Neuron (in vitro differentiated cells): ENCODE results near the gene SPPL2B.

Experiments
- H2AFZ ChIP-seq: one replicate; pipeline ENCODE4 v1.6.1; 2013; ENCODE audit warnings: low read depth, mild to moderate bottlenecking, inconsistent platforms, low read length, moderate library complexity
- H3K27me3 ChIP-seq: one replicate; pipeline ENCODE4 v1.6.1; 2013; ENCODE audit warnings: low read length; ENCODE audit not compliant: insufficient read depth
- H3K36me3 ChIP-seq: one replicate; pipeline ENCODE4 v1.6.1; 2013; ENCODE audit warnings: low read length; ENCODE audit not compliant: insufficient read depth
- H3K4me1 ChIP-seq: one replicate; pipeline ENCODE4 v1.6.1; 2013; ENCODE audit warnings: low read length; ENCODE audit not compliant: insufficient read depth
- H3K4me3 ChIP-seq: 2 replicates; pipeline ENCODE4 v1.5.1; 2013; ENCODE audit warnings: mild to moderate bottlenecking, low read length, moderate library complexity
- H3K9me3 ChIP-seq: one replicate; pipeline ENCODE4 v1.6.1; 2013; ENCODE audit warnings: low read length

SPPL2B gene

DNA sequence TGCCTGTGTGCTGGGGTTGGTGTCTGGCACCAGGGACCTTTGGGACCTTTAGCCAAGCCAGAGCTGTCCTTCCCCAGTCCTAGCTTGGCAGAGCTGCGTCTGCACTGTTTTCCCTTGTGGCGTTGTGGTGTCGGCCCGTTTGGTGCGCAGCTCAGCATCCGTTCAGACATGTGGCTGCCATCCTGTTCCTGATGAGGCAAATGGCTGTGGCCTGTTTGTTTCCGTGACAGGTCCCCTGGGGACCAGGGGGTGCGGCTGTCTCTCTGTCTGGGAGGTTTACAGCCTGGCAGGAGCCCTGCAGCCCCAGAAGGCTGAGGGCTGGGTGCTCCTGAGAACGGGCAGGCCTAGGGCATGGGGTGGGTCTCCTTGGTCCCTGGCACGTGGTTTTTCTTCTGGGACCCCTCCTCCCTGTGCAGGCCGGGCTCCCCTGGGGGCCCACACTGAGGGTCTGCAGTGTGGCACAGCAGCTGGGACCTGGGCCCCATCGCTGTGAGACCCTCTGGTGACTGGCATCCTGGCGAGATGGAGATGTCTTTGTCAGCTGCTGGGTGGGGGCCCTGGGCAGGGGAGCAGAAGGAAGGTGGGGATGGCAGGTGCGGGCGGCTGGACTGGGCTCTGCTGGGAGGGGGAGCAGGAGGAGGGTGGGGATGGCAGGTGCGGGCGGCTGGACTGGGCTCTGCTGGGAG is 4.0 kb downstream of the SPPL2B start:
- H3K36me3 ChIP-seq = peaks cover 2% of the 10 kb centered on the region

DNA sequence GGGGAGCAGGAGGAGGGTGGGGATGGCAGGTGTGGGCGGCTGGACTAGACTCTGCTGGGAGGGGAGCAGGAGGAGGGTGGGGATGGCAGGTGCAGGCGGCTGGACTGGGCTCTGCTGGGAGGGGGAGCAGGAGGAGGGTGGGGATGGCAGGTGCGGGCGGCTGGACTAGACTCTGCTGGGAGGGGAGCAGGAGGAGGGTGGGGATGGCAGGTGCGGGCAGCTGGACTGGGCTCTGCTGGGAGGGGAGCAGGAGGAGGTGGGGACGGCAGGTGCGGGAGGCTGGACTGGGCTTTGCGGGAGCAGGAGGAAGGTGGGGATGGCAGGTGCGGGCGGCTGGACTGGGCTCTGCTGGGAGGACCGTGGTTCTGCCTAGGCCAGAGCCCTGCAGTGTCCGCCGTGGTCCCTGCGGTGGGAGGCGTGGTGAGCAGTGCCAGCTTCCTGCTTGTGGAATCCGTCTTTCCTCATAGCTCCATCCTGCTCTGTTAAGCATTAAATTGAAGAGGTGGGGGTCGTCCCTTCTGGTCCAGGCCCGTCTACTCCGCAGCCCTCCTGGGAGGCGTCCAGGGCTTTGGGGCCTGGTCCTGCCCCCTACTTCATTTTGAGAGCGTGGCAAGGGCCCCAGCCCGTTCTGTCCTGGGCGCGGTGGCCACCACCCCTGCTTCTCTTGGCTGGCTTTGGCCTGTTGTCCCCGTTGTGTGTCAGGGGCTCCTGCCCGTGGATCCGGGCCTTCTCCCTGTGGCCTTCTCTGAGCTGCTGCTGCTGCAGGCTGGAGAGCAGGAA is 4.7 kb downstream of the SPPL2B start:
- no peaks in the 10 kb centered on the region for H3K9me3 ChIP-seq
- H3K36me3 ChIP-seq = peaks cover 2% of the 10 kb centered on the region
- no peak overlapping the region for H2AFZ ChIP-seq
- peaks cover 39% of the 10 kb centered on the region for H3K4me1 ChIP-seq
- H3K4me3 ChIP-seq = no peak overlapping the region
- no peaks in the 10 kb centered on the region for H3K27me3 ChIP-seq

More for the DNA sequence above, 4.0 kb downstream of the SPPL2B start:
- Histone ChIP-seq H3K27me3 (no peaks in the 10 kb centered on the region), H3K9me3 (no peaks in the 10 kb centered on the region), H2AFZ (no peak overlapping the region), H3K4me1 (peaks cover 41% of the 10 kb centered on the region), H3K4me3 (no peak overlapping the region)

DNA sequence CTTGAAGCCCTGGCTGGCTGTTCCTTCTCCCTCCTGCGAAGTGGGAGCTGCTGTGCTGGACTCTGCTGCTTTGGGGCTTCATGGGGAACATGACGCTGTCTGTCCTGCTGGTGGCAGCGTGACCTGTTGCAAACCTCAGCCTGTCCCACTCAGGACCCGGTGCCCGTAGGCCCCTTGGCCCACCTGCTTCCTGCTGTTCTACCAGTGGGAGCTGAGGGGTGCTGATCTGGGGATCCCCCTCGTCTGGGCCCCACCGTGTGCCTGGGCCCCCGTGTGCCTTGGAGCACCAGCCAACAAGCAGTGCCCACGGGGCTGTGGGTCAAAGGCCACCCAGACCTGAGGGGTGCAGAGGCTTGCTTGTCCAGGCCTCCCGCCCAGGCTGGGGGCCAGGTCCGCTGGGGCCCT is 5.3 kb downstream of the SPPL2B start:
- H3K4me1 ChIP-seq = peaks cover 39% of the 10 kb centered on the region
- no peak overlapping the region for H2AFZ ChIP-seq
- no peaks in the 10 kb centered on the region for H3K27me3 ChIP-seq
- peaks cover 6% of the 10 kb centered on the region for H3K36me3 ChIP-seq
- H3K4me3 ChIP-seq = no peak overlapping the region
- no peaks in the 10 kb centered on the region for H3K9me3 ChIP-seq

DNA sequence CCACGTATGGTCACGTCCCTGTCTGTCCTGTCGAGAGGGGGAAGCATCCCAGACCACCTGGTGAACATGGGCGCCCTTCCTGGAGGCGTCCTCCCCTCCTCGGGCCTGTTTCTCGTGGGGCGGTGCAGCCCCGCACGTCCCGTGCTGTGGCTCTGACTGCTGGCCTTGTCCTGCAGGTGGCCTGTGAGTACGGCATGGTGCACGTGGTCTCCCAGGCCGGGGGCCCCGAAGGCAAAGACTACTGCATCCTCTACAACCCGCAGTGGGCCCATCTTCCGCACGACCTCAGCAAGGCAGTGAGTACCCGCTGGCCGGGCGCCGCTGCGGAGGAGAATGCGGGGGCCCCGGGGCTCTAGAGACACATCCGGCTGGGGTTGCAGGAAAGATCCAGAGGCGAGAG is 5.9 kb downstream of the SPPL2B start:
- no peak overlapping the region for H2AFZ ChIP-seq
- no peaks in the 10 kb centered on the region for H3K27me3 ChIP-seq
- H3K9me3 ChIP-seq = no peaks in the 10 kb centered on the region
- H3K4me1 ChIP-seq = peaks cover 37% of the 10 kb centered on the region
- H3K36me3 ChIP-seq = peaks cover 12% of the 10 kb centered on the region
- no peak overlapping the region for H3K4me3 ChIP-seq

DNA sequence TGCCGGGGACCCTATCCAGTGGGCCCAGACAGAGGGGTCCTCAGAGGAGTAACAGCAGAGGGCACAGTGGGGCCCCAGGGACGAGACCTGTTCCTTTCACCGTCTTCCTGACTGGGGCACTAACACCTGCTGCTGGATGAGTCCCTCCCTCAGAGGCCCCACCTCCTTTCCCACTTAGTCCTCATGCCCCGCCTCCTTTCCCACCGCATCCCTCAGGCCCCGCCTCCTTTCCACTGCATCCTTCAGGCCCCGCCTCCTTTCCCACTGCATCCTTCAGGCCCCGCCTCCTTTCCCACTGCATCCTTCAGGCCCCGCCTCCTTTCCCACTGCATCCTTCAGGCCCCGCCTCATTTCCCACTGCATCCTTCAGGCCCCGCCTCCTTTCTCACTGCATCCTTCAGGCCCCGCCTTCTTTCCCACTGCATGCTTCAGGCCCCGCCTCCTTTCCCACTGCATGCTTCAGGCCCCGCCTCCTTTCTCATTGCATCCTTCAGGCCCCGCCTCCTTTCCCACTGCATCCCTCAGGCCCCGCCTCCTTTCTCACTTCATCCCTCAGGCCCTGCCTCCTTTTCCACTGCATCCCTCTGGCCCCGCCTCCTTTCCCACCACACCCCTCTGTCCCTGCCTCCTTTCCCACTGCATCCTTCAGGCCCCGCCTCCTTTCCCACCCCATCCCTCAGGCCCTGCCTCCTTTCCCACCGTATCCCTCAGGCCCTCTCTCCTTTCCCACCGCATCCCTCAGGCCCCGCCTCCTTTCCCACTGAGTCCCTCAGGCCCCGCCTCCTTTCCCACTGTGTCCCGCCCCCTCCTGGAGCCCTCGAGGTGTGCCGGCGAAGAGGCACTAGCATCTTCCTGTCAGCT is 6.7 kb downstream of the SPPL2B start:
- Histone ChIP-seq H2AFZ (no peak overlapping the region), H3K9me3 (no peaks in the 10 kb centered on the region), H3K27me3 (no peaks in the 10 kb centered on the region), H3K4me3 (no peak overlapping the region), H3K4me1 (peaks cover 30% of the 10 kb centered on the region), H3K36me3 (peaks cover 19% of the 10 kb centered on the region)

DNA sequence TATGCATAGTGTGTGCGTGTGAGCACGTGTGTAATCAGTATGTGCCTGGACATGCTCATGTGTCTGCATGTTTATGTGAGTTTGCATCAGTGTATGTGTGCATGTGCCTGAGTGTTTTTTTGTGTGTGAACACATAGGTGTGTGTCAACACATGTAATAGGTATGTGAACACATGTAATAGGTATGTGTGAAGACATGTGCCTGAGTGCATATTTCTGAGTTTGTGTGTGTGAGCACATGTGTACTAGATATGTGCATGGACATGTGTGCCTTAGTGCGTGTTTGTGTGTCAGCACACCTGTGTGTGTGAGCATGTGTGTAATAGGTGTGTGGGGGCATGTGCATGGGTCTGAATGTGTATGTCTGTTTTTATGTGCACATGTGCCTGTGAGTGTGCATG is 7.4 kb downstream of the SPPL2B start:
- H3K36me3 ChIP-seq = peaks cover 25% of the 10 kb centered on the region
- no peaks in the 10 kb centered on the region for H3K9me3 ChIP-seq
- H3K27me3 ChIP-seq = no peaks in the 10 kb centered on the region
- peaks cover 24% of the 10 kb centered on the region for H3K4me1 ChIP-seq
- no peak overlapping the region for H3K4me3 ChIP-seq
- no peak overlapping the region for H2AFZ ChIP-seq

DNA sequence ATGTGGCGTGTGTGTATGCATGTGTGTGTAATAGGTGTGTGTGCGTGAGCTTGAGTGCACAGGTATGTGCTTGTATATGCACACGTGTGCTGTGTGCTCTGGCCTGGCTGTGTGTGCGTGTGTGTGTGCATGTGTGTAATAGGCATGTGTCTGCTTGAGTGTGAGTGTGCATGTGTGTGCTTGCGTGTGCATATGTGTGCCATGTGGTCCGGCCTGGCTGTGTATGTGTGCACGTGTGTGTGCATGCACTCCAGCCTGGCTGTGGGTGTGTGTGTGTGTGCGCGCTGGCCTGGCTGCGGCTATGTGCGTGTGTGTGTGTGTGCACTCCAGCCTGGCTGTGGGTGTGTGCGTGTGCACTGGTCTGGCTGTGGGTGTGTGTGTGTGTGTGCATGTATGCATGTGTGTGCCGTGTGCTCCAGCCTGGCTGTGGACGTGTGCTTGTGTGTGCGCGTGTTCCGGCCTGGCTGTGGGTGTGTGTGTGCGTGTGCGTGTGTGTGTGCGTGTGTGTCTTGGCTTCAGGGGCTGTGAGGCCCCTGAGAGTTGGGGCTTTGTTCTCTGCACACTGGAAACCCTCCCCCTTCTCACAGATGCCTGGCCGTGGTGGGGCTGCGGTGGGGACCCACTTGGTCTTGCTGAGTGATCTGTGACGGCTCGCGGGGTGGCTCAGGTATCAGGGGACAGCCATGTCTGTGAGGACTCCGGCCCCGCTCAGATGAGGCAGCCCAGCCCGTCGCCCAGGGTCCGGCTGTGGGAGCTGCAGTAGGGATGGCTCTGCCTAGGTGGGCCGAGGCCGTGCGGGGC is 8.2 kb downstream of the SPPL2B start:
- Histone ChIP-seq H3K36me3 (peaks cover 32% of the 10 kb centered on the region), H2AFZ (no peak overlapping the region), H3K27me3 (no peaks in the 10 kb centered on the region), H3K4me3 (no peak overlapping the region), H3K9me3 (no peaks in the 10 kb centered on the region), H3K4me1 (peaks cover 17% of the 10 kb centered on the region)

DNA sequence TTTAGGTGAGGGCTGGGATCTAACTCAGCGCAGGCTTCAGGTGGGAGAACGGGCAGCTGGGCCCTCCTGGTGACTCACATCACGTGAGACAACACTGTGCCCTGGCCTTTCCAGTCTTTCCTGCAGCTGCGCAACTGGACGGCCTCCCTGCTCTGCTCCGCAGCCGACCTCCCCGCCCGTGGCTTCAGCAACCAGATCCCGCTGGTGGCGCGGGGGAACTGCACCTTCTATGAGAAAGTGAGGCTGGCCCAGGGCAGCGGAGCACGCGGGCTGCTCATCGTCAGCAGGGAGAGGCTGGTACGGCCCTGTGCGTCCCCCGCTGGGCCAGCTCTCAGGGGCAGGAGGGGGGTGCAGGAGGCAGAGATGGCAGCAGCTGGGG is 8.8 kb downstream of the SPPL2B start:
- Histone ChIP-seq H3K4me1 (peaks cover 15% of the 10 kb centered on the region), H2AFZ (no peak overlapping the region), H3K36me3 (peaks cover 33% of the 10 kb centered on the region), H3K9me3 (no peaks in the 10 kb centered on the region), H3K4me3 (no peak overlapping the region), H3K27me3 (no peaks in the 10 kb centered on the region)

DNA sequence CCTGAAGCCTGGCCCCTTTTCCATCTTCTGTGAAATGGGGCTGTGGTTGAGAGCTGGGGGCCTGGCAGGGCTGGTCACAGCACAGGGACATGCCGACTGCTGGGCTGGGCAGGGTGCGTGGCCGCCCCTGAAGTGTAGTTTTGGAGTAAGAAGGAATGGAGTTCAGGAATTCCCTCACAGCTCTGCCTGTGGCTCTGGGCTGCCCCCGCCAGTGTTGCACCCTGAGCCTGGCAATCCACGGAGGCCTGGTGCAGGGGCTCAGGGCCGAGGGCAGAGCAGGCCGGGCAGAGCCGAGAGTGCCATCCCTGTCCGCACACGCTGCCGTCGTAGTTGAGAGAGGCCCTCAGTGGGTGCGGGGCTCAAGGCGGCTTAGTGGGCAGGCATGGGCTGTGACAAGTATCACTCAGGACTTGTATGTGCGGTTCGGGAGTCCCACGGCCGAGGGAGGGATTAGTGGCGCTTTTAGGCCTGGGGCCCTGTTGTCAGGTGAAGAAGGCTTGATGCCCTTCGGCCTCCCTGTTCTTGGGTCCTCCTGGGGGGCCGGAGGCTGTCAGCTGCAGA is 9.7 kb downstream of the SPPL2B start:
- Histone ChIP-seq H3K4me1 (peaks cover 13% of the 10 kb centered on the region), H3K27me3 (no peaks in the 10 kb centered on the region), H3K4me3 (no peak overlapping the region), H3K36me3 (peaks cover 36% of the 10 kb centered on the region), H3K9me3 (no peaks in the 10 kb centered on the region), H2AFZ (no peak overlapping the region)

DNA sequence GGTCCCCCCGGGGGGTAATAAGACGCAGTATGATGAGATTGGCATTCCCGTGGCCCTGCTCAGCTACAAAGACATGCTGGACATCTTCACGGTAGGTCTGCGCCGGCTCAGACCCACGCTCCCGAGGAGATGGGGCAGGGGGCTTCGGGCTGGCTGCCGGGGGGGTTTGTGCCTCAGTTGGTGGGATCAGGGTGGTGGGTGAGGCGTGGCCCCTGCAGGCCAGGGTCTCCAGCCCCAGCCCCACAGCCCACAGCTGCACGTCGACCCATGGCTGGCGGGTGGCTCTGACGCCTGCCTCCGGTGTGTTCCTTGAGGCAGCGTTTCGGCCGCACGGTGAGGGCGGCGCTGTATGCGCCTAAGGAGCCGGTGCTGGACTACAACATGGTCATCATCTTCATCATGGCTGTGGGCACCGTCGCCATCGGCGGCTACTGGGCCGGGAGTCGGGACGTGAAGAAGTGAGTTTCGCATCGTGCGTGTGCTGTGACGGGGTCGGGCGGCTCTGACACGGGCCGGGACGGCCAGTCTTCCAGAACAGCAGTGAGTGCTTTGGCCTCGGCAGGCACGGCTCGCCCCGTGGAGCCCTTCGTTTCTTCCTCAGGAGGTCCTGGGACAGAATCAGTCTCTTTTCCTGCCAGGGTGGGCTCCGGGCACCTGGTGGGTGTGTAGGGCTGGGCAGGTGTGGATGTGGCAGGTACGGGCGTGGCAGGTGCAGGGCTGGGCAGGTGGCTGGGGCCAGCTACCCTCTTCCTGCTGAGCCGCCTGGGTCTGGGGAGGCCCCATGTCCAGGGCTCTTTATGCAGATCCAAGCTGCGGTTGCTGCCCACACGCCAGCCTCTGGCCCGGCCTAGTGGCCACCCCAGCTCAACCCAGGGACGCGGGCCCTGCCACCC is 10.5 kb downstream of the SPPL2B start:
- Histone ChIP-seq H3K36me3 (peaks cover 36% of the 10 kb centered on the region), H3K4me1 (peaks cover 13% of the 10 kb centered on the region), H3K9me3 (no peaks in the 10 kb centered on the region), H2AFZ (no peak overlapping the region), H3K27me3 (no peaks in the 10 kb centered on the region), H3K4me3 (no peak overlapping the region)

DNA sequence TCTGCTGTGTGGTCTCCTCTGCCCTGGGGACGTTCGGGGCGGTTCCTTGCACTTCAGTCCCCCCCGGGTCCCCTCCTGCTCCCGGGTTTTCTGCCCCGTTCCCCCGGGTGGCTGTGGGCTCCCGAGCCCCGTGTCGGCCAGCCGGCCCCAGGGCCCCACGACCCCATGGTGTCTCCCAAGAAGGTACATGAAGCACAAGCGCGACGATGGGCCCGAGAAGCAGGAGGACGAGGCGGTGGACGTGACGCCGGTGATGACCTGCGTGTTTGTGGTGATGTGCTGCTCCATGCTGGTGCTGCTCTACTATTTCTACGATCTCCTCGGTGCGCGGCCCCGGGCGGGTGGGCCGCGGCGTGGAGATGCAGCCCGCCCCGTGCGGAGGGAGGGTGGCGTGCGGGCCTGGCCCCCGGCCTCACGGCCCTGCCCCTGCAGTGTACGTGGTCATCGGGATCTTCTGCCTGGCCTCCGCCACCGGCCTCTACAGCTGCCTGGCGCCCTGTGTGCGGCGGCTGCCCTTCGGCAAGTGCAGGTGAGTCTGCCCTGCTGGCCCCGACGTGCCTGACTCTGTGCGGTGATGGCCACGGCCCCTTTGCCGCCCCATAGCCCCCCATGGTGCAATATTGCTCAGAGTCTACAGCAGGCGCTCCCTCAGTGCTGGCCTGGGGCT is 11.3 kb downstream of the SPPL2B start:
- peaks cover 13% of the 10 kb centered on the region for H3K4me1 ChIP-seq
- no peak overlapping the region for H2AFZ ChIP-seq
- H3K9me3 ChIP-seq = no peaks in the 10 kb centered on the region
- H3K4me3 ChIP-seq = no peak overlapping the region
- no peaks in the 10 kb centered on the region for H3K27me3 ChIP-seq
- peaks cover 41% of the 10 kb centered on the region for H3K36me3 ChIP-seq
